HG02981 (cell line): Measurements from ENCODE around the gene UAP1L1.
"Not testable (repeated sequence)": the region's sequence is repeated elsewhere in the genome, so short reads cannot be mapped to it uniquely, and the experiment has no call there.

Experiments
- ATAC-seq: cut with Tn5 transposase; IDR thresholded peaks from one replicate; pipeline ENCODE4 v1.9.1; 2021; ENCODE audit warnings: mild to moderate bottlenecking, moderate library complexity; ENCODE audit not compliant: unreplicated experiment

UAP1L1 gene

DNA sequence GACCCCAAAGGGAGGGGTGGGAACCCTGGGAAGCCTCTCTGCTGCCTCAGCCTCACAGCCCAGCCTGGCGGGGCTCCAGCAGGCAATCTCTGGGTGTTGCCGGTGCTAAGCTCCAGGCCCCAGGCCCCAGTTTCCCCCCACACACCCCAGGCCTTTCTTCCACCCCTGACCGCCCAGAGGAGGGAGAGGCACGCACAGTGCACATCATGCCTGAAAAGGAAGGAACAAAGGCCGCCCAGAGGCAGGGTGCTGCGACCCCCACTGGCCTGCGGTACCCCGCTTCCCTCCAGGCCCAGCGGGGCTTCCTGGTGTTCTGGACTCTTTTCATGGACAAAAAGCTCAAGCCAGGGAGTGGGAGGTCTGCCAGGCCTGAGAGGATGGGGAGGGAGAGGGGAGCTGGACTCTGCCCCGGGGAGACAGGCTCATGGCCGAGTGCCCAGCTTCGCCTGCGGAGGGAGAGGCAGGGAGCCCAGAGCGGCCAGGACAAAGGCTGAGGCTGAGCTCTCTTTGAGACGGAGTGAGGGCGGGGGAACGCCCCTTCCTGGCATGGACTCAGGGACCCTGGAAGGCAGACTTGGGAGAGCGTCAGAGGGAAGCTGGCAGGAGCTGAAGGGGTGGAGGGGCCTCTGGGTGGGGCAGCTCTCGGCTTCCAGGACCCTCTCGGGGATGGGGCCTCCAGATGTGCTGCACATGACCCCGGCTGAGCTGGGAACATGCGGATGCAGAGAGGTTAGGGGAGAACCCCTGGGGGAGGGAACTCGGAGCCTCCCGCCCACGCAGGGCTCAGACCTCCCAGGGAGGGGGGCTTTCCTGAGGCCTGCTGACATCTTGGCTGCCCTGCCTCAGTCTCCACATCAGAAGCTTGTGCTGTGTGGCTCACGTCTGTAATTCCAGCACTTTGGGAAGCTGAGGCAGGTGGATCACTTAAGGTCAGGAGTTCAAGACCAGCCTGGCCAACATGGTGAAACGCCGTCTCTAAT is 21.6 kb upstream of the UAP1L1 start:
- no peak for ATAC-seq

DNA sequence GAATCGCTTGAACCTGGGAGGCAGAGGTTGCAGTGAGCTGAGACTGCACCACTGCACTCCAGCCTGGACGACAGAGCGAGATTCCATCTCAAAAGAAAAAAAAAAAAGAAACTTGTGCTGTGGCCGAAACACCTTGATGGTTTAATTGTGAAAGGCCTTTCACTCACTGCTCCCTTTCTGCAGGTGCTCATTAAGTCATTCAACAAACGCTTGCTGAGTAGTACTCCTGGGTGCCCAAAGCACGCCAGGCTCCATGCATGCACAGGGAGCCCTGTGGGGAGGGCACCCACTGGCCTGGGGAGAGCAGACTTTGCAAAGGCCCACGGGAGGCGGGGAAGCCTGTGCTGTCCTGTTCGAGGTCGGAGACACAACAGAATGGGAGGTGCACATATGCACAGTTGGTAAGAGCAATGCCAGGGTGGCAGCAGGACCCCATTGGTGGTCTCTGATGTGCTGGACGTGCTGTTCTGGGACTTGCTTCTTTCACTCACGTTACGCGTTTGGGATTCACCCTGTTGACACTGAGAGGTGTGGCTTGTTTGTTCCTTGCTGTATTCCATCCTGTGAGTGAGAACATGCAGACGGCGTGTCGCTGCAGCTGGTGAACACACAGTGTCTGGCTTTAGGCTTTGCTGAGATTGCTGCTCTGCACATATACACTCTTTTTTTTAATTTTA is 20.4 kb upstream of the UAP1L1 start:
- ATAC-seq: no peak

DNA sequence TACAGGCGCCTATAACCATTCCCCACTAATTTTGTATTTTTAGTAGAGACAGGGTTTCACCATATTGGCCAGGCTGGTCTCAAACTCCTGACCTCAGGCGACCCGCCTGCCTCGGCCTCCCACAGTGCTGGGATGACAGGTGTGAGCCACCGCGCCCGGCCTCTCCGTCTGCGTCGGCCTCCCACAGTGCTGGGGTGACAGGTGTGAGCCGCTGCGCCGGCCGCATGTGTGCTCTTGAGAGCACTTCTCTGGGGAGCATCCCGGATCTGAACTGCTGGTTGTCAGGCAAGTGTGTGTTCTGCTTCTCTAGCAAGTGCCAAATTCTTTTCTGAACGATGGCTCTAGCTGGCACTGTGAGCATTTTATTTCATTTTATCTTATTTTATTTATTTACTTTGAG is 19.8 kb upstream of the UAP1L1 start:
- ATAC-seq: no peak

DNA sequence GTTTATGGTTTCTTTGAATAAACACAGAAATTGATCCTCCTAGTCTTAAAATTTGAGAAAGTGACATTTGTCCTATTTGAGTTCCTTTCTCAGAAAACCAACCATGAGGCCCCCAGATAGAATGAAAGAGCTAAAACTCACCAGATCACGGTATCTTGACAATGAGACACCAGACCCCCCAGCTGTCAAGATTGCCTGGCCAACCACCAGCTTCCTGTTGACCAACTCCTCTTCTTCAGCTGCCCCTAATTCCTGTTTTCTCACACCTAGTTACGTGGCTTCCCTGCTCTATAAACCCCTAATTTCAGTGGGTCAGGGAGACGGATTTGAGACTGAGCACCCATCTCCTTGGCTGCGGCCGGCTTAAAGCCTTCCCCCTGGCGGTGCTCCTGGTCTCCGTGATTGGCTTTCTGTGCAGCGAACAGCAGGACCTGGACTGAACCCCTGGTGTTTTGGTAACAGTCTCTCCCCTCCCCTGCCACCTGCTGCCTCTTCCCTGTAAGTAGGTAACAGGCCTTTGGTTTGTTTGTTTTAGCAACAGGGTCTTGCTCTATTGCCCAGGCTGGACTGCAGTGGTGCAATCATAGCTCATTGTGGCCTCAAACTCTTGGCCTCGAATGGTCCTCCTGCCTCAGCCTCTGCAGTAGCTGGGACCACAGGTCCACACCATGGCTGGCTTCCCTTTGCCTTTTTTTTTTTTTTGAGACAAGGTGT is 18.6 kb upstream of the UAP1L1 start:
- ATAC-seq: no peak

DNA sequence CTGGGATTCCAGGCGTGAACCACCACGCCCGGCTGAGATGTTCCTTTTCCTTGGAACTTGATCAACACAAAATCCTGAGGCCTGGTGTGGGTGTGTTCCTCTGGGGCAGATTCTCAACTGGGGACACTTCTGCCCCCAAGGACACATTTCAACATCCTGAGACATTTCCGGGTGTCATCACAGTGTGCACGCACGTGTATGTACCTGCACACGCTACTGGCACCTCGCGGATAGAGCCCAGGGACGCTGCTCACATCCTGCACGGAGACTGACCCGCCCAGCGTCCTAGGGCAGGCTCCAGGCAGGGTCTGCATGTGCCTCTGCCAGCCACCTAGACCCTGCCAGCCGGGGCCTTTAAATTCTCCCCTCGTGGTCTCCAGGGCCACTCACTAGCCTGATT is 14.9 kb upstream of the UAP1L1 start:
- no peak for ATAC-seq

DNA sequence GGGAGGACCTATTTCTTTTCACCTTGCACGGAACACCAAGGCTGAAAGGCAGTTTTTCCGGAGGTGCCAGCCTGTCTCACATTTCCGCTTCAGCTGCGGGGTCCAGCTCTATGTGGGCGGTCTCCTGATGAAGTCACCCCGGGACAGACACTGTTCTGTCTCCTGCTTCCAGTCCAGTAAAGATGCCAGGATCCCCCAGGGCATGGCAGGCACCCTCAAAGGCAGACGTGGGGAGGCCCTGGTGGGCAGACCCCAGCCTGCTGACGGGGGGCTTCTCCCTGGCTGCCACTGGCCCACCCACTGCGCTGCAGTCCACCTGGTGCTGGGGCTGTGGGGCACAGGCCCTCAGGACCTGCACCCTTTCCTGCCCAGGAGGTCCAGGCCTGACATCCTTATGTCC is 14.5 kb upstream of the UAP1L1 start:
- ATAC-seq: not testable (repeated sequence)

DNA sequence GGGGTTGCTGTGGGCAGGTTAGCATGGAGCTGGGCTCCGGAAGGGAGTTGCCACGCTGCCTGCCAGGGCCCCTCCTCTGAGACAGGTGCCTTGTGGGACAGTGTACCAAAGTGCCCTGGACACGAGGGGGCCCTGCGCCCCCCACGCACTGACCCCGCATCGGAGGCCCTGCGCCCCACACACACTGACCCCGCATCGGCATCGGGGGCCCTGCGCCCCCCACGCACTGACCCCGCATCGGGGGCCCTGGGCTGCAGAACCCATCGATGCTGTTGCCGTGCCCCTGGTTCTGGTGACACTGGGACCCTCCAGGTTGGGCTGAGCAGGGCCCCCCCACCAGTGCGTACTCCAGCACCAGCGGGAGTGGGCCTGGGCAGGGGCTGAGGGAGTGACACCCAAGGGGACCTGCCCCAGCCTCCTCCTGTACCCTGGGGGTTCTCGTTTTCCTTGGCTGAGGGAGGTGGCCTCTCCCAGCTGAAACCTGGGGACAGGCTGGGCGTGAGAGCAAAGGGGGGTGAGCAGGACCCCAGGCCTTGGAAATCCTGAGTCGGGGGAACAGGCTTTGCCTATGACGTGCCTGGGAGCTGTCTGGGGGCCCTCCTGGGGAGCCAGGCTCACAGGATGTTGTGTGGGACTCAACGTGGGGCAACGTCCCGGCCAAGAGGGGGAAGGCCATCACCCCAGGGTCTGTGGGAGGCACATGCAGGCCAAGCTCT is 13.8 kb upstream of the UAP1L1 start:
- no peak for ATAC-seq

DNA sequence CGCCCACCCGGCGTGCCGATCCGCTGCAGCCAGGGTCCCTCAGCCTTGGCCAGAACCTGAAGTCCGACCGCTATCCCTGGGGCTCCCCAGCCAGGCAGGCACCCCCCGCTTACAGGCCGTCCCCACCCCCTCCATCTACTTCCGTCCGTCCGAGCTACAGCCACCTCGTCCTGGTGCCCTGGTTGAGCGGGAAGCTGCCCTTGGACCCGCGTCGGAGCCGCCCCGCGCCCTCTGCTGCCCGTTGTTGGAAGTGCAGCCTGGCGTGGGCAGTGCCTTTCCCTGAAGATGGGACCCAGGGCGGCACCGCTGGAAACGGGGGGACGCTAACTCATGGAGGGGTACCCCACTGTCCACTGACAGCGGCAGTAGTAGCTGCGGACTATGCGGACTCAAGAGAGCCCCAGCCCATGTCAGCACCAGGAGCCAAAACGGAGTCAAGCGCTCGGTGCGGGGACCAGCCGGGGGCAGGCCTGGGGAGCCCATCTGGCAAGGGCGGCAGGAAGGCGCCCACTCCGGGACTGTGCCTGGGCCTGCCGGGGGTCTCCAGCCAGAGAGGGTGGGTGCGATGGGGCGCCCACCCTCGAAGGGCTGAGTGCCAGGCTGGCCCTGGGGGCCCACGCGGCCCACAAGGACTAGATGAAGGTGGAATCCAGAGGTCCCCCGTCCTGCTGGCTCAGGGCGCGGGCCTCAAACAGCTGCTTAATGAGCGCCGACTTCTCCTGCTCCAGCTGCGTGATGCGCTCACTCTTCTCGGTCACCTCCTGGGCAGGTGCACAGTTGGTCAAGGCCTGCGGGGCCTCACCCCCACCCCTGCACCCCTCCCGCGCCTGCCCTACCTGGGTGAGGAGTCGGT is 13.1 kb upstream of the UAP1L1 start:
- ATAC-seq: no peak

DNA sequence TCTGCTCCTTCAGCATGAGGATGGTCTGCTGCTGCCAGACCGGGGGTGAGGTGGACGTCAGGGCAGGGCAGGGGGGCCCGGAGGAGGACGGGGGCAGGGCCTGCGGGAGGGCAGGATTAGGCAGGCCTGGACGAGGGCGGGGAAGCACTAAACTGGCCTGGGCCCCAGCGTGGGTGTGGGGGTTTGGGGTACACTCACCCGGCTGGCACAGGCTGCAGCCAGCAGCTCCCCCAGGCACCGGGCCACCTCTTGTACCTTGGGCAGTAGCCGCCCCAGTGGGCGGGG is 12.5 kb upstream of the UAP1L1 start:
- ATAC-seq: no peak

DNA sequence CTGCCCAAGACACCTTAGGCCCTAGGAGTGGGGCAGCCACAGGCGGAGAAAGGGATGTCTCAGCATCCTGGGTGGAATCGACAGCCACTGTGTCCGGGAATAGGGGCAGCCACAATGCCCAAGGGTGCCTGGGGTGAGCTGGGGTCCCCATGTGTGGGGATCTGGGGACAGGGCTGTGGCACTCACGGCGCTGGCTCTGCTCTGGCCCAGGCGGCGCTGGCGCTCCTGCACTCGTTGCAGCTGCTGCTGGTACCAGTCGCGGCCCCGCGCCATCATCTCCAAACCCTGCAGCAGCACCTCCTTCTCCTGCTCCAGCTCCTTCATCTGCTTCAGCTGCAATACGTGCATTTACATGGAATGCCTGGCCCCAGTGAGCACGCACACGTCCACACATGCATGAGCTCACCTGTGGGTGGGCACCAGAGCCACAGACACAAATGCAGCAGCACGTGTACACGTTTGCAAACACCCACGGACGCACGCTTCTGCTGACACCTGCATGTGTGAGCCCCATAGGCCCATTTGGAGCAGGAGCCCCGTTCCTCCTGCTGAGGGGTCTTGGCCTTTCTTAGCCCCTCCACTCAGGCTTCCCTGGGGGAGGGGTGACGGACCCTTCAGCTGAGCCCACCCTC is 11.9 kb upstream of the UAP1L1 start:
- ATAC-seq: no peak

DNA sequence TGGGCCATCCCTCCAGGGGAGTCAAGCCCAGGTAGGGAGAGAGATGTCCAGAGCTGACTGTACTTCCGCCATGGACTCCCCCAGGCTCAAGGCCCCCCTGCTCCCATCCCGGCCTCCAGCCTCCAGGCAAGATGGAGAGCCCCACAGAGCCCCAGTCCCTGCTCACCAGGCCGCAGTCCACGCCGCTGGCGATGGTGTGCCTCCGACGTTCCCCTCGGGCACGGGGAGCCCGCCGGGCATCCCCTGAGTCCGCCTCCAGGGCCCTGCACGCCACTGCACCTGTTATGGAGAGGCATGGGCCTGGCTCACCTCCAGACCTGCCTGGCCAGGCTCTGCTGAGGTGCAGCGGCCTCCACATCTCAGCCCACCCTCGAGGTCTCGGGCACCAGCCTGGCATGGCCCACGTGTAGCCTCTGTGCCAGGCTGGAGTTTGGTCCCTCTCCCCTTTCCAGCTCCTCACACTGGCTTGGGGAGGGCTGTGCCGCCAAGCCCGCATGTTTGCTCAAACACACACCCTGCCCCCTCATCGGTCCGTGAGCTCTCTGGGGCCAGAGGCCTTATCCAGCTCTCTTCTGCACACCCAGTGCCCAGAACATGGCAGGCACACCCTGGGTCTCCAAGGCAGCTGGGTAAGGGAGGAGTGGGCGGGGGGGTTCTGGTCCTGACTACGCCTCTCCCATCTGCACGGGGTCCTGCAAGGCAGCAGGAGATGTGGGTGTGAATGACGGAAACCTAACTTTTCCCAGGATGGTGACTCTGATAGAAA is 11.0 kb upstream of the UAP1L1 start:
- no peak for ATAC-seq

DNA sequence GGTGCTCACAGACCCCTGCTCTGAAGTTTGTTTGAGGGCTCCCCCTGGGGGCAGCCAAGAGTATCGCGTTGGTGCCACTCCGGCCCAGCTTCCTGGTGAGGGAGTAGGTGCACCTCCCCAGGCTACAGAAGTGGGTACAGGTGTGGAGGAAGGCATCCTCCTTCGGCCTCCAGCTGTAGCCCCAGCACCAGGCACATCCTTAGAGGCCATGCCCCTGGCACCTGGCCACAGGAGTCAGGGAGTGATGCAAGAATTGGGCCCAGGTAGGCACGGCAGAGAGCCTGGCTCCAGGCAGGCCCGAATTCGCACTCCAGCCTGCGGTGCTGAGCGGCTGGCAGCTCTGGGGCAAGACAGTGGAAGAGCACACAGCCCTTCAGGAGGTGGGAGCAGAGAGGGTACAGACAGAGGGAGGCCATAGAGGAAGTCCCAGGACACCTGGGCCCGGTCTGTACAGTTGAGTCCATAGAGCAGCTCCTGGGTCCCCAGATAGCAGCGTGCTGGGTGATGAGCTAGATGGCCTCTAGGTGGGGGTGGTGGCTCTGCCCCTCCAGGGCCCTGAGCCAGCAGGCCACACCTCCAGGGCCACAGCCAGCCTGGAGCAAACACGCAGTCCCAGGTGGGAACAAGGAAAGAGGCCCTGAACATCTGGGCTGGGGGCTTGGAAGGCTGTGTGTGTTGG is 9.3 kb upstream of the UAP1L1 start:
- peak; percentile 37 for ATAC-seq

DNA sequence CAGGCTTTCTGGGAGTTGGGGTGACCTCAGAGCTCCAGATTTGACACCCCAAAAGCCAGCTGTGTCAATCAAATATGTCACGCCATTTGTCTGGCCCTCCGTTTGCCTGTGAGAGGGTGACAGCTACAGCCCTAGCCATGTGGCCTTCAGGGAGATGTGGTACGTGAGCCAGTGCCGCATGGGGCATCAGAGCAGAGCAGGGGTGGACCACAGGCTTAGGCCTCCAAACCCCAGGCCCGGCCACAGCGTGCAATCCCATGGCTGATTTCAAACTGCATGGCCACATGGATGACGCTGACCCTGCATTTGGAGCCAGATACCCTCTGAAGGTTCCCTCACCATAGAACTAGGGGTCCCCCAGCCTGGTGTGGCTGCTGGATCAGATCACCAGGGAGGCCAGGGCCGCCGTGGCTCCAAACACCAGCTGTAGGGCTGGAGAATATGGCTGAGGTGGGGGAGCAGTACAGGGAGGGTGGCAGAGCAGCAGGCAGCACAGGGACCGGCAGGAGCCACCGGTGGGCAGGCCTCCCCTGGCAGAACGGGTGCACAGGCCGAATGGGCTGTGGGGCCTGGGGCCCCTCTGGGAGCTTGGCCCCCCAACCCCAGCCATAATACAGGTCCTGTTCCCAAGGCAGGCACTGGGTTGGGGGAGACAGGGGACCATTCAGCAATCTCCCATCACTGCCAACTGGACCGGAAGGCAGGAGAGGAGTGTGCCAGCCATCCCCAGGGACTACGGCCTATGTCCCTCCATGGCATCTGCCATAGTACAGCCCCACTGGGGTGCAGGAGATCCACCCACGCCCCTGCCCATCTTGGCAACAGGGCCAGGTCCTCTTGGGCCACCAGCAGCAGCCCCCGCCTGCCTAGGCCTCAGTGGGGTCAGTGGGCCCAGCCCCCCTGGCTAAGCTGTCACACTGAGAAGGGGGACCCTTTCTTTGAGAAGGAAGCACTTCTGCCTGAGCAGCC is 8.5 kb upstream of the UAP1L1 start:
- no peak for ATAC-seq

DNA sequence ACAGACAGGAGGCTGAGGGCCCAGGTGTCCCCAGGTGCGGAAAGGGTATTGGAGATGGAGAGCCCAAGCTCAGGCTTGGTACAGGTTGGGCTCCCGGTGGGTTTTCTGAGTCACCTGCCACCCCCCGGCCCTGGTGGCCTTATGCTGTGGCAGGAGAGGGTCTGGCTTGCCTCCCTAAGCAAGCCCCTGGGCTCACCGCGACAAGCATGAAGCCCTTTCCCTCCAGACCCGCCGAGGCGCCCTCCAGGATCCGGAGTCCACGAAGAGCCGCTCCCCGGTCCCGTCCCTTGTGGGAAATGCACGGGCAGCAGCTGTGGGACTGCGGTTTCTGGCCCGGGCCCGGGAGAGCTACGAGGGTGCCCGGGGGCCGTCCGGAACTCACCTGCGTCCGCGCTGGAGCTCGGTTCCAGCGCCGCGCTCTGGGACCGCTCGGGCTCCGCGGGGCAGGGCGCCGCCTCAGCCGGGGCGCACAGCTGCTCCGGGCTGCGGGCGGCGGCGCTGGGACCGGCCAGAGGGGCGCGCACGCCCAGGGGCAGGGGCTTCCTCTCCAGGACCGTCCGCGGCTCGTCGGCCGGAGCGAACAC is 7.7 kb upstream of the UAP1L1 start:
- no peak for ATAC-seq

DNA sequence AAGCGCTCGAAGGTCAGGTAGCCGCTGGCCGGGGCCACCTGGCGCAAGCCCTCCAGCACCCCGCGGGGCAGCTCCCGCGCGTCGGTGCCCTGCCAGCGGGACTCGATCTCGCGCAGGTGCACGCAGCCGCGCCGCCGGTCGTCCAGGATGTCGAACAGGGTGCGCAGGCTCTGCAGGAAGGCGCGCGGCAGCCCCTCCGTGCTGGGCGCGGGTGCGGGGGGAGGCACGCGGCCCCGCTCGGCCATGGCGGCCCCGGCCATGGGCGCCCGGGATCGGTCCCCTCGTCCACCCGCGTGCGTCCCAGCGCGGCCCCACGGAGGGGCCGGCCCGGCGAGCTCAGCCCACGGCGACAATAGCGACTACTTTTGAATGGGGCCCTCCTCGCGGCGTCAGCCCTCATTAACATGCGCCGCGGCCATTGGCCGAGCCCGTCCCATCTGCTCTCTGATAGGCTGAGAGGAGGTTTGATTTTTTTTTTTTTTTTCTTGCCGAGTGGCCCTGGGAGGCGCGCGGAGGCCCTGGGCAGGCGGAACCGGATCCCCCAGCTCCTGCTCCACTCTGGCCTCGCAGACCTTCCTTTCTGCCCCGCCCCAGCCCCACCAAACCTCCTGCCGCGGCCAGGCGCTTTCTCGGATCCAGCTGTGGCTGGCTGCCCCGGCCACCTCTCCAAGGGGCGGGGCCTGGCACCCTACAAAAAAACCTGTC is 7.0 kb upstream of the UAP1L1 start, which contains the start of gene SAPCD2:
Gene SAPCD2 (minus strand): TSS at position 357 of the 705 bp plus-strand sequence. CDS start 97 bp downstream, at position 260.
- peak; percentile 66 for ATAC-seq

DNA sequence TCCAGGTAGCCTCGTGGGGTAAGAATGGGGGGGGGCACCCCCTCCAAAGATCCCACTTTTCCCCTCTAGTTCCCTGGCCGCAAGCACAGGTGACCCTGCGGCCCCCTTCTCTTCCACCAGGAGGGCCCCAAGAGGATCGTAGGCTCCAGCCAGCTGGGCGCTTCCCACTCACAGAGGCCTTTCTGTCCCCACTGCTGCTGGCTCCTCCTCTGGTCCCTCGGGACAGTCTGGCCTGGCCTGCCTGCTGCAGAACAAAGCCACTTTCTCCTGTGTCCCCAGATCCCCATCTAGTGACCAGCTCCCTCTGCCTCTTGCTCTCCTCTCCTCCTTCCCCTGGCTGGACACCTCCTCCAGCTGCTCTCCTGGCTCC is 6.4 kb upstream of the UAP1L1 start:
- ATAC-seq: peak; percentile 2
